HG03354 (cell line): Measurements from ENCODE around the gene ABHD4.
"Not testable (repeated sequence)": the region's sequence is repeated elsewhere in the genome, so short reads cannot be mapped to it uniquely, and the experiment has no call there.

Experiments
- ATAC-seq: cut with Tn5 transposase; IDR thresholded peaks from one replicate; pipeline ENCODE4 v1.9.1; 2021; ENCODE audit warnings: mild to moderate bottlenecking; ENCODE audit not compliant: unreplicated experiment, poor library complexity, severe bottlenecking

Gene ABHD4

DNA sequence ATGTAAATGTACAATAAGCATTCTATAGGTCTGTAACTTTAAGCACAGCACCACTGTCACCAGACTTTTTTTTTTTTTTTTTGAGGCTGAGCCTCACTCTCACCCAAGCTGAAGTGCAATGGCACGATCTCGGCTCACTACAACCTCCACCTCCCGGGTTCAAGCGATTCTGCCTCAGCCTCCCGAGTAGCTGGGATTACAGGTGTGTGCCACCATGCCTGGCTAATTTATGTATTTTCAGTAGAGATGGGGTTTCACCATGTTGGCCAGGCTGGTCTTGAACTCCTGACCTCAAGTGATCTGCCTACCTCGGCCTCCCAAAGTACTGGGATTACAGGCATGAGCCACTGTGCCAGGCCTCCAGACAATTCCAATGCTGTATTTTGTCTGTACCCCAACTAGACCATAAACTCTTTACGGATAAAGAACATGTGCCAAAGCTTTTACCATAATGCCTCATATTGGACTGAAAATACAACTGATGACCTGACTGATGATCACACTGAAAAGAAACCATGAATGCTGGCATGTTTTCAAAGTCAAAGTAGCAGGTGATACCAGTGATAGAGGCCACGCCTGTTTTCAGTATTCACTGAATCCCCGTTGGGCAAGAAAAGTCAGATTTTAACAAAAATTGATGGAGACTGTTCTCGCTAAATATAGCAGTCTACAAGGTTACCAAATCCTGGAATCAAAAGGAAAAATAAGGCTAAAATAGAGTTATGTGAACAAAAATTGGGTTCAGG is 10.2 kb upstream of the ABHD4 start:
- not testable (repeated sequence) for ATAC-seq

- no peak for ATAC-seq
Observed at GRCh38 chr14:22588526-22589095, 9.5 kb upstream of the ABHD4 start.

DNA sequence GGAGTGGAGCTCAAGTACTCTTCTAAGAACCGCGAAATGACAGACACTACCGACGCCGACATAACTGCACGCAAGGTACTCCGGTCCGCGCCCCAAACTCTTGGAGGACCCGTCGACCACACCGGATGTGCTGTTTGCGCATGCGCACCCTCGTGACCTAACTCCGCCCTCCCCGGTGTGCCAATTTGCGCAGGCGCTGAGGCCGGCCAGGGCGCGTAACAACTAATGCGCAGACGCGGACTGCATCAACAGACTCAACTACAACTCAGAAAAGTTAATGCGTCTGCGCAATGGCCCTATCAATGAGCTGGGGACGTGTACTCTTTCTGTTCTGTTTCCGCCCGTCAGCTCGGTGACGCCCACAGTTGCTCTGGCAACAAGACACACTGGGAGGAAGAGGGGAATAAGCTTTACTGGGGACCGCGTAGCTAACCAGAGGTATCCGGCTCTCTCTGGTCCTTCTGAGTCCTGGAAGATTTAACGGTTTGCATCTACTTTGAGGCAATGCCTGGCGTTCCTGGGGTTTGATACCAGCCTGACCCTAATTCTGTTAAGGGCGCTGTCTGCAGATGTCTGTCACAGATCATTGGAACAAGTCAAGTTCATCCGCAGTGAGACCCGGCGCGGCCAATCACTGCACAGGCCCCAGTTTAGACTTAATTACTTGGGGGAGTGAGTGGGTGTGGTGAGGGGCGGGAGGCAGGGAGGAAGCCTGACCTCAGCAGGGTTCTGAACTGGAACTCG is 8.8 kb upstream of the ABHD4 start, which contains the start of gene DAD1:
Gene DAD1, minus strand, starts transcription at position 129 of the 744 bp plus-strand sequence. Its CDS starts 67 bp downstream, at position 62.
- peak; percentile 90 for ATAC-seq

GRCh38 chr14:22593189-22593588 is 4.9 kb upstream of the ABHD4 start:
- ATAC-seq: no peak

DNA sequence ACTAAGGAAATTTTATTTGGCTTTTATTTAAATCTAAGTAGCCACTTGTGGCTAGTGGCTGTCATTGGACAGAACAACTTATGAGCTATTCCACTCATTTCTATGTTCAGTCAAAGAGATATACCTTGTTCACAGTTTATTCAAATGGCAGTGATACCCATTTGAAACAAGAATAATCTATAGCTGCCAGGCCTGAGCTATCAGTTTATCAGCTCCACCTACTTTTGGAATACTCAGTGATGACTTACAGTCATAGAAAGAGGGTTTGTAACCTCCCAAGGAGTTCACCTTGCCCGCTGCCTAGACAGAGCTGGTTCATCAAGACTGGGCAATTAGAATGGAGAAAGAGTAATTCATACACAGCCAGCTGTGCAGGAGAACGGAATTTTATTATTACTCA is 4.5 kb upstream of the ABHD4 start:
- no peak for ATAC-seq

- ATAC-seq: no peak
Observed at GRCh38 chr14:22594156-22594716, 3.9 kb upstream of the ABHD4 start.

GRCh38 chr14:22596354-22596879 is 1.7 kb upstream of the ABHD4 start:
- ATAC-seq: no peak

DNA sequence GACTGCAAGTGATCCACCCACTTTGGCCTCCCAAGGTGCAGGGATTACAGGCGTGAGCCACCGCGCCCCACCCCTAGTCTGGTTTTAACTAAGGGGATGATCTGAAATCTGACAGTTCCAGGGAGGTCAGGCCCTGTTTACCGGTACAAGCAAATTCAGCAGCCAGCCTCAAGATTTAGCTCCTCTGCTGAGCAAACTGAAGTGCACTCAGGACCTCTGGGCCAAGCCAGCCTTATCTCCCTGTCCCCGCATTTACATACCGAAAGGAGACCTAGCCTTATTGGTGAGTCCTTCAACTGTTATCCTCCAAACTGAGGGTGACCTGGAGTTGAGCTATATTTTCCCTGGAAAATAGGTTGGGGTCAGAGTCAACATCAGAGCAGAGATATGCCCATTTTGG is 835 bp upstream of the ABHD4 start:
- no peak for ATAC-seq

DNA sequence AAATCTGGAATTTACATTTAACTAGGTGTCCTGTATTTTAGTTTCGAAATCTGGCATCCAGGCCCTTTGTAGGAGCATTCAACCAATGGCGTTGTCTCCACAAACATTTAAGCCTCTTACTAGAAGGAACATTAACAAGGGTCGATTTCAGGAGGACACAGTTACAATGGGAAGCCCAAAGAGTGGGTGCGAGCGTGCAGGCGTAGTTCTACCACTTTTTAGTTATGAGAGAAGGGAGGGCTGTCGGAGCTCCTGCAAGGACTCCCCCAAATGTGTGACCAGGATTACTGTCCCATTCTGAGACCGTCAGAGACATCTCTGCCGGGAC is 365 bp upstream of the ABHD4 start:
- no peak for ATAC-seq

- ATAC-seq: peak; percentile 42
Observed at GRCh38 chr14:22598896-22599244, 770 bp downstream of the ABHD4 start.

GRCh38 chr14:22599349-22599748 is 1.2 kb downstream of the ABHD4 start:
- ATAC-seq: no peak

GRCh38 chr14:22600027-22600426 is 1.9 kb downstream of the ABHD4 start:
- no peak for ATAC-seq

GRCh38 chr14:22601456-22601855 is 3.4 kb downstream of the ABHD4 start:
- ATAC-seq: no peak

- no peak for ATAC-seq
Observed at GRCh38 chr14:22601996-22602395, 3.9 kb downstream of the ABHD4 start.

DNA sequence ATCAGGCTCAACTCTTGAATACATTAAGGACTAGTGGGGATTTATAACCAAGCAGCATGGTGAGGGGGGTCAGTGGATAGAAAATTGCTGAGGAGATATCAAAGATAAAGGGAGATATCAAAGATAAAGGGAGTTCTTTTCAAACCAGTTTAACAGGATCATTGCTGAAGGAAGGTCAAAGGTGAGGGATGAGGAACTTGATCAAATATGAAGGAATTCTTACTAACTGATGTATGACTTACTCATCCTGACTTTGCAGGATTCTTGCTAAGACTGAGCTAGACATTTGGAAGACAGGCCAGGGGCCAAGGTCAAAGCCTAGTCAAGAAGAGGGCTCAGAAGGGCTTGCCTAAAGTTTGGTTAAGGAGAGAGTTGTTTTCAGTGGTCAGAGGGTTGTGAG is 4.8 kb downstream of the ABHD4 start:
- ATAC-seq: no peak

DNA sequence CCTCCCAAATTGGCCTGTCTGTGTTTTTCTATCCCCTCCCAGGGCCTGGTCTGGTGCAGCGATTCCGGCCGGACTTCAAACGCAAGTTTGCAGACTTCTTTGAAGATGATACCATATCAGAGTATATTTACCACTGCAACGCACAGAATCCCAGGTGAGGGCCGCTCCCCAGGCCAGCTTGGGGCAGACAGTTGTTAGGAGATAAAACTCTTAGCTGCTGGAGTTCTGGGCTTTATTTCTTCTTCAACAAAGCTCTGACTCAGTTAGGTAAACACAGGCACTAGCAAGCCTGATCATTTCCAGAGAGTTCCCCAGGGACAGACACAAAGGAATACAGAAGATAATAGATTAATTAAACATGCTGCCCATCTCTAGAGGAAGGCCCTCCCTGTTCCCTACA is 8.3 kb downstream of the ABHD4 start:
- ATAC-seq: no peak

- no peak for ATAC-seq
Observed at GRCh38 chr14:22607291-22607690, 9.2 kb downstream of the ABHD4 start.

- ATAC-seq: no peak
Observed at GRCh38 chr14:22610931-22611330, 12.8 kb downstream of the ABHD4 start.

- no peak for ATAC-seq
Observed at GRCh38 chr14:22613106-22613695, 15.1 kb downstream of the ABHD4 start.

DNA sequence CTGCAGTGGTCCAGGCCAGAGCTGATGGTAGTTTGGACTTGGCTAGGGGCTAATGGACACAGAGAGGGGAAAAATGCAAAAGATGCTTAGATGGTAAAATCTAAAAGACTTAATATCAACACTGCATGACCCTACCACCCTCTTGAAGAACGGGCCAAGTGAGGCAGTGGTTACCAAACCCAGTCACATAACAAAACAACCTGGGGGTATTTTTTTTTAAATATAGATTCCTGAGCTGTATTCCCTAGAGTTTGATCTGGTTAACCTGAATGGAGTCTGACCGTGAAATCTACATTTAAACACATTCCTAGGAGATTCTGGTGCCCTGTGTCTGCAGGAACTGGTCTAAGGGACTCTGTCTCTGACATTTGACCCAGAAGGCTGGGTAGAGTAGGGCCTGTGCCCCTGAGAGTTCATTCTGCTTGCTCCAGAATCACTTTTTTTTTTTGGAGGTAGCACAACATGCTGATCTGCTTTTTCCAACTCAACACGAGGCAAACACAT is 15.7 kb downstream of the ABHD4 start:
- no peak for ATAC-seq
